Measurements from ENCODE around the gene KLHL1. TPM values are rescaled to one million over a fixed set of nuclear protein-coding genes. Genes with fewer than 3 reads are reported as not detected.

Gene KLHL1
- total and polyA plus RNA-seq, 9 of the 15 experiments (the other 6 are each of a cell fraction or from before 2014, with no cell fraction given) = not detected

- ATAC-seq = no peak
- Histone ChIP-seq H3K27ac (ENCODE audit: extremely low read depth, low read depth, low read length) (no peak overlapping the region), H3K79me2 (ENCODE audit: control insufficient read depth, insufficient read depth, low read length) (no peaks in the 10 kb centered on the region), H2AFZ (ENCODE audit: low read depth, low read length) (no peak overlapping the region), H3K4me2 (ENCODE audit: insufficient read depth, low read length) (no peak overlapping the region), H3K9me1 (ENCODE audit: control insufficient read depth, insufficient read depth, low read length) (no peaks in the 10 kb centered on the region), H3K9ac (ENCODE audit: insufficient read depth in 1 of 2, low read depth in 2 of 2, low read length in 2 of 2) (no peak overlapping the region), H3K27me3 (ENCODE audit: control insufficient read depth in 2 of 2, insufficient read depth in 2 of 2, low read length in 2 of 2) (no peaks in the 10 kb centered on the region), H3K4me3 (no peak overlapping the region), H4K20me1 (replicated peaks; ENCODE audit: control insufficient read depth, insufficient read depth, low read length) (no peaks in the 10 kb centered on the region), H3K4me1 (replicated peaks in 1 of 2; ENCODE audit: control insufficient read depth in 2 of 2, insufficient read depth in 2 of 2, low read length in 2 of 2) (no peaks in the 10 kb centered on the region), H3K36me3 (ENCODE audit: control insufficient read depth, insufficient read depth, low read length) (no peaks in the 10 kb centered on the region), H3K9me3 (replicated peaks; ENCODE audit: control insufficient read depth, insufficient read depth, low read depth, low read length) (no peaks in the 10 kb centered on the region)
- BruUV-seq (replicated peaks) = no TSS peak
- in situ Hi-C loops (cut with MboI) = no loop called here
- DNase-seq (ENCODE audit: extremely low read depth in 1 of 4, low spot score in 3 of 4) = no peak
- ChIA-PET POLR2A (no interaction called here), CTCF (ENCODE audit: low intra/inter-chr PET ratio) (no interaction called here)
- intact Hi-C loops (cut with micrococcal nuclease) = no loop called here
- no peak for FAIRE-seq
- WGBS (ENCODE audit: insufficient coverage, low coverage, missing lambda C conversion rate) = 0% methylated on average over 1 of the region's 2 CpGs
- TF ChIP-seq ZBTB5 (IDR thresholded peaks at IDR 0.05) (no peak), ZNF785 (CRISPR knock-in tag; IDR thresholded peaks at IDR 0.05) (no peak), NCOA2 (IDR thresholded peaks at IDR 0.05; ENCODE audit: partially characterized antibody in 2 of 2) (no peak), SNIP1 (IDR thresholded peaks at IDR 0.05; ENCODE audit: low read depth) (no peak), CTCF (IDR thresholded peaks at IDR 0.05 in 2 of 3, conservative IDR thresholded peaks at IDR 0.05 in 1 of 3; ENCODE audit: insufficient read depth in 2 of 3, low read depth in 1 of 3, low read length in 3 of 3) (no peak), KHSRP (IDR thresholded peaks at IDR 0.05) (no peak), USF2 (CRISPR knock-in tag; IDR thresholded peaks at IDR 0.05) (no peak), ZNF3 (CRISPR knock-in tag; IDR thresholded peaks at IDR 0.05) (no peak), ZBTB43 (CRISPR knock-in tag; IDR thresholded peaks at IDR 0.05) (no peak), ARHGAP35 (IDR thresholded peaks at IDR 0.05; ENCODE audit: partially characterized antibody) (no peak), CAMTA2 (CRISPR knock-in tag; conservative IDR thresholded peaks at IDR 0.05) (no peak), ZNF639 (CRISPR knock-in tag; conservative IDR thresholded peaks at IDR 0.05 in 1 of 2, IDR thresholded peaks at IDR 0.05 in 1 of 2) (no peak), CTBP1 (IDR thresholded peaks at IDR 0.05; ENCODE audit: borderline replicate concordance) (no peak), ZNF778 (CRISPR knock-in tag; IDR thresholded peaks at IDR 0.05) (no peak), SRSF1 (IDR thresholded peaks at IDR 0.05; ENCODE audit: low read depth, low read length) (no peak), CREB1 (IDR thresholded peaks at IDR 0.05) (no peak), CREB1 (CRISPR knock-in tag; IDR thresholded peaks at IDR 0.05) (no peak)
These were observed 149.2 kb downstream of the KLHL1 start for GRCh38 chr13:69959046-69959445.
